Keratinocyte (primary cell): ENCODE measurements around the gene SKI.

ENCODE experiments used
- EZH2 ChIP-seq: IDR thresholded peaks from one replicate; pipeline ENCODE4 v1.6.1; 2012; ENCODE audit warnings: inconsistent platforms, mild to moderate bottlenecking, low read length, moderate library complexity
- TF ChIP-seq, protein P1 (sequence below), 3 experiments: IDR thresholded peaks in 1 of 3; conservative IDR thresholded peaks in 1 of 3; optimal IDR thresholded peaks in 1 of 3; 2 replicates in 2 of 3; 3 replicates in 1 of 3; pipeline versions ENCODE3 to v1.5.1; 2011; ENCODE audit warnings: low read length in 3 of 3, mild to moderate bottlenecking in 3 of 3, moderate library complexity in 2 of 3, control low read depth in 1 of 3, inconsistent platforms in 1 of 3; ENCODE audit not compliant: insufficient read depth in 2 of 3; ENCODE audit errors: extremely low read depth in 1 of 3

DNA sequence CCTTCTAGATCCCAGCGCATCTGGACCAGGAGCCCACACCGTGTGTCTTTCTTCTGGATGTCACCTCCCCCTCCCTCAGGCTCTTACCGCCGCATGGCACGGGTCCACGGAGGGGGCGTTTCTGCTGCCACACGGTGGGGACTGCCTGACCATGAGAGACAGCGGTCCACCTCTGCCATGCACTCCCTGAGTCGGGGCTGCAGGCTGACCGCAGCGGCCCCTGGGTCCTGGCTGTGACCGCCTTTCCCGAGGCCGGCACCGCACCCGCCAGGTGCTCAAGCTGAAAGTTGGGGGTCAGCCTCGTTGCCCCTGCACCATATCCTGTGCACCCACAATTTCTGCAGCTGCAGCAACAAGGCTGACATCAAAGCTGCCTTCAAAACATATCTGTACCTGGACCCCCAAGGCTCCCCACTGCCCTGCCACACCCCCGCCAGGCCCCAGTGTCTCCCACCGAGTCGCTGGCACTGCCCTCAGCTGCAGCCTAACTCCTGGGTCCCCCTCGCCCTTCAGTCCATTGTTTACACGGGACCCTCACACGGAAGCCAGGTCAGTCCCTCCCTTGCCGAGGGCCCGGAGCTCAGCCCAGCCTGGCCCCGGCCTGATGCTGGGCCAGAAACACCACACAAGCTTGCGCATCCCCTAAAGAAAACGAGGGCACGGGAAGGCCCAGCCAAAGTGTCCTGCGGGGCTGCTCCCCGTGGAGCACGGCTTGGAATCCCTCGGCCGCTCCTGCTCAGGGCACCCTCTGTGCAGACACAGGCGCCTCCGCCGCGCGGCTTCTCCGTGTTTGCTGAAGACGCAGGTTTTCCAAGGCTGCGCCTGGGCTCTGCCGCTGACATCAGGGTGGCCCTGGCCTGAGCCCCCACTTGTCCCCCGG is 111.3 kb downstream of the SKI start:
- TF ChIP-seq, protein P1, sequence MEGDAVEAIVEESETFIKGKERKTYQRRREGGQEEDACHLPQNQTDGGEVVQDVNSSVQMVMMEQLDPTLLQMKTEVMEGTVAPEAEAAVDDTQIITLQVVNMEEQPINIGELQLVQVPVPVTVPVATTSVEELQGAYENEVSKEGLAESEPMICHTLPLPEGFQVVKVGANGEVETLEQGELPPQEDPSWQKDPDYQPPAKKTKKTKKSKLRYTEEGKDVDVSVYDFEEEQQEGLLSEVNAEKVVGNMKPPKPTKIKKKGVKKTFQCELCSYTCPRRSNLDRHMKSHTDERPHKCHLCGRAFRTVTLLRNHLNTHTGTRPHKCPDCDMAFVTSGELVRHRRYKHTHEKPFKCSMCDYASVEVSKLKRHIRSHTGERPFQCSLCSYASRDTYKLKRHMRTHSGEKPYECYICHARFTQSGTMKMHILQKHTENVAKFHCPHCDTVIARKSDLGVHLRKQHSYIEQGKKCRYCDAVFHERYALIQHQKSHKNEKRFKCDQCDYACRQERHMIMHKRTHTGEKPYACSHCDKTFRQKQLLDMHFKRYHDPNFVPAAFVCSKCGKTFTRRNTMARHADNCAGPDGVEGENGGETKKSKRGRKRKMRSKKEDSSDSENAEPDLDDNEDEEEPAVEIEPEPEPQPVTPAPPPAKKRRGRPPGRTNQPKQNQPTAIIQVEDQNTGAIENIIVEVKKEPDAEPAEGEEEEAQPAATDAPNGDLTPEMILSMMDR (optimal IDR thresholded peaks at IDR 0.05 in 1 of 3, IDR thresholded peaks at IDR 0.05 in 1 of 3, conservative IDR thresholded peaks at IDR 0.05 in 1 of 3; ENCODE audit: extremely low read depth in 1 of 3, insufficient read depth in 2 of 3, low read length in 3 of 3) = no peak
- no peak for TF ChIP-seq EZH2
